IMR-90 (cell line): ENCODE data around the gene ZDHHC1.

Experiments used
- POLR2A ChIP-seq: IDR thresholded peaks from 2 replicates; pipeline ENCODE4 v1.6.1; 2012; ENCODE audit warnings: mild to moderate bottlenecking, low read depth, low read length
- SMC3 ChIP-seq: fragments of 150-350 bp; IDR thresholded peaks from 2 replicates; pipeline ENCODE4 v1.6.1; 2016; ENCODE audit warnings: low read depth, mild to moderate bottlenecking, antibody characterized with exemption, low read length, moderate library complexity
- TF ChIP-seq, protein P1 (sequence below): fragments of 150-350 bp; IDR thresholded peaks from 2 replicates; pipeline ENCODE4 v1.6.1; 2016; ENCODE audit warnings: low read depth, mild to moderate bottlenecking, low read length, moderate library complexity, borderline replicate concordance

GRCh38 chr16:67424261-67424615 is 8.0 kb upstream of the ZDHHC1 start:
- TF ChIP-seq SMC3 (no peak), POLR2A (no peak)
- TF ChIP-seq, protein P1, sequence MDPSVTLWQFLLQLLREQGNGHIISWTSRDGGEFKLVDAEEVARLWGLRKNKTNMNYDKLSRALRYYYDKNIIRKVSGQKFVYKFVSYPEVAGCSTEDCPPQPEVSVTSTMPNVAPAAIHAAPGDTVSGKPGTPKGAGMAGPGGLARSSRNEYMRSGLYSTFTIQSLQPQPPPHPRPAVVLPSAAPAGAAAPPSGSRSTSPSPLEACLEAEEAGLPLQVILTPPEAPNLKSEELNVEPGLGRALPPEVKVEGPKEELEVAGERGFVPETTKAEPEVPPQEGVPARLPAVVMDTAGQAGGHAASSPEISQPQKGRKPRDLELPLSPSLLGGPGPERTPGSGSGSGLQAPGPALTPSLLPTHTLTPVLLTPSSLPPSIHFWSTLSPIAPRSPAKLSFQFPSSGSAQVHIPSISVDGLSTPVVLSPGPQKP: no peak
